ENCODE results near the gene GOLGA8N. TPM values are rescaled to one million over a fixed set of nuclear protein-coding genes. Genes with fewer than 3 reads are reported as not detected.

The GOLGA8N gene
- total RNA-seq, 1 donor from 2014 or later, result 12.2 TPM

- peaks cover 16% of the 10 kb centered on the region for H3K36me3 Mint-ChIP-seq
- DNase-seq (ENCODE audit: low spot score in 2 of 2, unreplicated experiment in 2 of 2), result no peak
- H3K4me1 Mint-ChIP-seq, result peaks cover 3% of the 10 kb centered on the region
- no peak overlapping the region for H3K4me3 Mint-ChIP-seq
- H3K9me3 Mint-ChIP-seq, result no peaks in the 10 kb centered on the region
- H3K27ac Mint-ChIP-seq, result no peak overlapping the region
- H3K27me3 Mint-ChIP-seq (ENCODE audit: low read depth), result no peaks in the 10 kb centered on the region
- TF ChIP-seq, protein P1, sequence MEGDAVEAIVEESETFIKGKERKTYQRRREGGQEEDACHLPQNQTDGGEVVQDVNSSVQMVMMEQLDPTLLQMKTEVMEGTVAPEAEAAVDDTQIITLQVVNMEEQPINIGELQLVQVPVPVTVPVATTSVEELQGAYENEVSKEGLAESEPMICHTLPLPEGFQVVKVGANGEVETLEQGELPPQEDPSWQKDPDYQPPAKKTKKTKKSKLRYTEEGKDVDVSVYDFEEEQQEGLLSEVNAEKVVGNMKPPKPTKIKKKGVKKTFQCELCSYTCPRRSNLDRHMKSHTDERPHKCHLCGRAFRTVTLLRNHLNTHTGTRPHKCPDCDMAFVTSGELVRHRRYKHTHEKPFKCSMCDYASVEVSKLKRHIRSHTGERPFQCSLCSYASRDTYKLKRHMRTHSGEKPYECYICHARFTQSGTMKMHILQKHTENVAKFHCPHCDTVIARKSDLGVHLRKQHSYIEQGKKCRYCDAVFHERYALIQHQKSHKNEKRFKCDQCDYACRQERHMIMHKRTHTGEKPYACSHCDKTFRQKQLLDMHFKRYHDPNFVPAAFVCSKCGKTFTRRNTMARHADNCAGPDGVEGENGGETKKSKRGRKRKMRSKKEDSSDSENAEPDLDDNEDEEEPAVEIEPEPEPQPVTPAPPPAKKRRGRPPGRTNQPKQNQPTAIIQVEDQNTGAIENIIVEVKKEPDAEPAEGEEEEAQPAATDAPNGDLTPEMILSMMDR (IDR thresholded peaks at IDR 0.05; ENCODE audit: unreplicated experiment), result no peak
Observed at GRCh38 chr15:32636410-32636809, 43.2 kb downstream of the GOLGA8N start.

- H3K27me3 Mint-ChIP-seq (ENCODE audit: low read depth), result no peaks in the 10 kb centered on the region
- no peak for DNase-seq (ENCODE audit: low spot score in 2 of 2, unreplicated experiment in 2 of 2)
- peaks cover 16% of the 10 kb centered on the region for H3K36me3 Mint-ChIP-seq
- TF ChIP-seq, protein P1 (IDR thresholded peaks at IDR 0.05; ENCODE audit: unreplicated experiment), result no peak
- H3K4me3 Mint-ChIP-seq, result no peak overlapping the region
- peaks cover 10% of the 10 kb centered on the region for H3K4me1 Mint-ChIP-seq
- no peak overlapping the region for H3K27ac Mint-ChIP-seq
- no peaks in the 10 kb centered on the region for H3K9me3 Mint-ChIP-seq
Observed at GRCh38 chr15:32636908-32637567, 43.8 kb downstream of the GOLGA8N start.

- H3K36me3 Mint-ChIP-seq, result peaks cover 16% of the 10 kb centered on the region
- TF ChIP-seq, protein P1 (IDR thresholded peaks at IDR 0.05; ENCODE audit: unreplicated experiment), result no peak
Observed at GRCh38 chr15:32637704-32638103, 44.4 kb downstream of the GOLGA8N start.

GRCh38 chr15:32641517-32642059 is 48.3 kb downstream of the GOLGA8N start, which contains the start of gene SCG5:
Gene SCG5 (plus strand): TSS chr15:32641710. CDS start chr15:32643593, 1,883 bp downstream.
- Mint-ChIP-seq H3K27me3 (ENCODE audit: low read depth) (no peaks in the 10 kb centered on the region), H3K4me3 (peak within 1 kb of the TSS; percentile 76), H3K4me1 (peaks cover 39% of the 10 kb centered on the region), H3K27ac (peak within 1 kb of the TSS; percentile 11), H3K9me3 (no peaks in the 10 kb centered on the region), H3K36me3 (peaks cover 2% of the 10 kb centered on the region)
- DNase-seq (ENCODE audit: low spot score in 2 of 2, unreplicated experiment in 2 of 2), result peak; percentile 46 to 70
- TF ChIP-seq, protein P1 (IDR thresholded peaks at IDR 0.05; ENCODE audit: unreplicated experiment), result no peak

More at GRCh38 chr15:32637704-32638103, 44.4 kb downstream of the GOLGA8N start:
- H3K9me3 Mint-ChIP-seq, result no peaks in the 10 kb centered on the region
- no peaks in the 10 kb centered on the region for H3K27me3 Mint-ChIP-seq (ENCODE audit: low read depth)
- peaks cover 13% of the 10 kb centered on the region for H3K4me1 Mint-ChIP-seq
- DNase-seq (ENCODE audit: low spot score in 2 of 2, unreplicated experiment in 2 of 2), result no peak
- no peak overlapping the region for H3K4me3 Mint-ChIP-seq
- no peak overlapping the region for H3K27ac Mint-ChIP-seq

- Mint-ChIP-seq H3K4me3 (peak overlapping the region; percentile 27), H3K36me3 (no peaks in the 10 kb centered on the region)
Observed at GRCh38 chr15:32642667-32643435, 49.6 kb downstream of the GOLGA8N start.

More at GRCh38 chr15:32642667-32643435, 49.6 kb downstream of the GOLGA8N start:
- H3K9me3 Mint-ChIP-seq, result no peaks in the 10 kb centered on the region
- peak overlapping the region; percentile 11 for H3K27ac Mint-ChIP-seq
- DNase-seq (ENCODE audit: low spot score in 2 of 2, unreplicated experiment in 2 of 2), result no peak
- peaks cover 46% of the 10 kb centered on the region for H3K4me1 Mint-ChIP-seq
- TF ChIP-seq, protein P1 (IDR thresholded peaks at IDR 0.05; ENCODE audit: unreplicated experiment), result no peak
- H3K27me3 Mint-ChIP-seq (ENCODE audit: low read depth), result no peaks in the 10 kb centered on the region

Measured in mesothelial cell of epicardium (in vitro differentiated cells).